ENCODE data around the gene SRSF9. TPM values are rescaled to one million over a fixed set of nuclear protein-coding genes. Genes with fewer than 3 reads are reported as not detected.
A peak's percentile ranks its signal among the peaks of the same experiment; 100 is the strongest.
"Not testable (repeated sequence)": the region's sequence is repeated elsewhere in the genome, so short reads cannot be mapped to it uniquely, and the experiment has no call there.

The SRSF9 gene
- total RNA-seq, 1 donor from 2014 or later, result 128 TPM

DNA sequence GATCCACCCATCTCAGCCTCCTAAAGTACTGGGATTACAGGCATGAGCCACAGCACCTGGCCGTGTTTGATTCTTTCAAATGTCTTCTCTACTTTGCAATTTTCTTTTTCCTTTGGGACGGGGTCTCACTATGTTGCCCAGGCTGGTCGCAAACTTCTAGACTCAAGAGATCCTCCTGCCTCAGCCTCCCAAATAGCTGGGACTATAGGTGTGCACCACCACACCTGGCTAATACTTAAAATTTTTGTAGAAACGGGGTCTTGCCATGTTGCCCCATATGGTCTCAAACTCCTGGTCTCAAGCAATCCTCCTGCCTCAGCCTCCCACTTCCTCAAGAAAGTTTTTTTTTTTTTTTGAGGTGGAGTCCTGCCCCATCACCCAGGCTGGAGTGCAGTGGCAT is 21.6 kb downstream of the SRSF9 start:
- H3K4me3 ChIP-seq (ENCODE audit: low read depth, low read length), result no peak overlapping the region
- no peak for DNase-seq (ENCODE audit: low read depth)
- TF ChIP-seq, protein P1, sequence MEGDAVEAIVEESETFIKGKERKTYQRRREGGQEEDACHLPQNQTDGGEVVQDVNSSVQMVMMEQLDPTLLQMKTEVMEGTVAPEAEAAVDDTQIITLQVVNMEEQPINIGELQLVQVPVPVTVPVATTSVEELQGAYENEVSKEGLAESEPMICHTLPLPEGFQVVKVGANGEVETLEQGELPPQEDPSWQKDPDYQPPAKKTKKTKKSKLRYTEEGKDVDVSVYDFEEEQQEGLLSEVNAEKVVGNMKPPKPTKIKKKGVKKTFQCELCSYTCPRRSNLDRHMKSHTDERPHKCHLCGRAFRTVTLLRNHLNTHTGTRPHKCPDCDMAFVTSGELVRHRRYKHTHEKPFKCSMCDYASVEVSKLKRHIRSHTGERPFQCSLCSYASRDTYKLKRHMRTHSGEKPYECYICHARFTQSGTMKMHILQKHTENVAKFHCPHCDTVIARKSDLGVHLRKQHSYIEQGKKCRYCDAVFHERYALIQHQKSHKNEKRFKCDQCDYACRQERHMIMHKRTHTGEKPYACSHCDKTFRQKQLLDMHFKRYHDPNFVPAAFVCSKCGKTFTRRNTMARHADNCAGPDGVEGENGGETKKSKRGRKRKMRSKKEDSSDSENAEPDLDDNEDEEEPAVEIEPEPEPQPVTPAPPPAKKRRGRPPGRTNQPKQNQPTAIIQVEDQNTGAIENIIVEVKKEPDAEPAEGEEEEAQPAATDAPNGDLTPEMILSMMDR (conservative IDR thresholded peaks at IDR 0.05; ENCODE audit: low read depth, low read length), result no peak

DNA sequence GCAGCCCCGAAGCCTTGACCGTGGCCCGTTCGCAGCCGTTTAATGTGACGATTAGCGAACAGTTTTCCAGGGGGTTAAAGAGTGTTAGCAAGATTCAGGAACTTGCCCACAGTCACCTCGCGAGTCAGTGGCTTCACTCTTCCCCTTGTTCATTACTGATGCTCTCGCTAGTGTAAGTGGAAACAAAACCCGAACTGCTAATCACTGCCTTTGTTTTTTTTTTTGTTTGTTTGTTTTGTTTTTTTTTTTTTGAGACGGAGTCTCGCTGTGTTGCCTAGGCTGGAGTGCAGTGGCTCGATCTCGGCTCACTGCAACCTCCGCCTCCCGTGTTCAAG is 22.7 kb downstream of the SRSF9 start:
- H3K4me3 ChIP-seq (ENCODE audit: low read depth, low read length), result peak overlapping the region; percentile 90
- DNase-seq (ENCODE audit: low read depth), result not testable (repeated sequence)

DNA sequence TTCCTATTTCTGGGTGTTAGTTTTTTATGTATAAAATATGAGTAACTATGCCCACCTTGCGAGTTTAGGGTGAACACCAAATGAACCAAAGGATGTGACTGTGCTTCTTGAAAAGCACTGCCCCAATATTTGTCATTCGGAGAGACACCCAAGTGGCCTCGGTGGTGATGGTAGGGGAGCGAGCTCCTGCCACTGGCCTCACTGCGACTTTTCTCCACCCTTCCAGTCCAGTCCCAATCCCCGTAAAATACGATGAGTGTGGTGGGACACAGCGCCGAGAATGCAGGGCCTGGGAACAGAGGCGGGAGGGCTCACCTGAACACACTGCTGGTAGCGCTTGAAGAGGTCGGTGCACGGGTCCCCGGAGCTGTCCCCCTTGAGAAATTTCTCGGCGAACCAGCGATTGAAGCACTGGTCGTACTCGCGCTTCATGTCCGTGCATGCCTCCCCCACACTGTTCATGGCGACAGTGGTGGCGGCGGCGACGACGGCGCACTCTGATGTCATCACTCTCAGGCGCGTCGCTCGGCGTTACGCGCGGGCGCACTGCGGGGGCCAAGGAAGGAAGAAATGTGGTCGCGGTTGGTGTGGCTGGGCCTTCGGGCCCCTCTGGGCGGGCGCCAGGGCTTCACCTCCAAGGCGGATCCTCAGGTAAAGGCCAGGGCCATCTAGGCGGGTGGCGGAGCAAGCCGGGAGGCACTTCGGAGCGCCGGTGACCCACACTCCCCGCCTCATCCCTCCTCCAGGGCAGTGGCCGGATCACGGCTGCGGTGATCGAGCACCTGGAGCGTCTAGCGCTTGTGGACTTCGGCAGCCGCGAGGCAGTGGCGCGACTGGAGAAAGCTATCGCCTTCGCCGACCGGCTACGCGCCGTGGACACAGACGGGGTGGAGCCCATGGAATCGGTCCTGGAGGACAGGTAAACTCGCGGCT is 23.4 kb downstream of the SRSF9 start, which contains the start of the genes GATC and TRIAP1:
Gene GATC (plus strand): TSS at position 534 of the 933 bp plus-strand sequence. CDS start 37 bp downstream, at position 571.
Gene TRIAP1 (minus strand): TSS at position 474 of the 933 bp plus-strand sequence. CDS start 12 bp downstream, at position 462.
- peak within 1 kb of the TSS; percentile 90 for H3K4me3 ChIP-seq (ENCODE audit: low read depth, low read length)
- TF ChIP-seq, protein P1 (conservative IDR thresholded peaks at IDR 0.05; ENCODE audit: low read depth, low read length), result no peak
- DNase-seq (ENCODE audit: low read depth), result no peak

DNA sequence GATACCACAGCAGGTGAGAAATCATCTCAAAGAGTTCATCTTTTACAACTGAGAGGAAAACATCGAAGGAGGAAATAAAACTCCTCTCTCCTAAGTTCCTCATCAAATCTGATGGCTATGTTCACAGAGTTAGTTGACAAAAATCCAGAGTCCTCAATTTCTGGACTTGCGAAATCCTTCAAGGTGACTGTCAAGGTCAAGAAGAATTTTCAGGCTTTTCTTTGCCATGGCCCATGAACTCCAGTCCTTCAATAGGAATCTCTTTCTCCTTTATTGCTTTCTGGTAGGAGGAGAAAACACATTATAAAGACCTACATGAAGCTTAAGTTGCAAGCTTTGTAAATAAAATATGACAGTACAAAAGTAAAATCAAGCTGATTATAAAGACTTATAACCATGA is 24.9 kb downstream of the SRSF9 start:
- TF ChIP-seq, protein P1 (conservative IDR thresholded peaks at IDR 0.05; ENCODE audit: low read depth, low read length), result no peak
- no peak for DNase-seq (ENCODE audit: low read depth)
- no peak overlapping the region for H3K4me3 ChIP-seq (ENCODE audit: low read depth, low read length)

DNA sequence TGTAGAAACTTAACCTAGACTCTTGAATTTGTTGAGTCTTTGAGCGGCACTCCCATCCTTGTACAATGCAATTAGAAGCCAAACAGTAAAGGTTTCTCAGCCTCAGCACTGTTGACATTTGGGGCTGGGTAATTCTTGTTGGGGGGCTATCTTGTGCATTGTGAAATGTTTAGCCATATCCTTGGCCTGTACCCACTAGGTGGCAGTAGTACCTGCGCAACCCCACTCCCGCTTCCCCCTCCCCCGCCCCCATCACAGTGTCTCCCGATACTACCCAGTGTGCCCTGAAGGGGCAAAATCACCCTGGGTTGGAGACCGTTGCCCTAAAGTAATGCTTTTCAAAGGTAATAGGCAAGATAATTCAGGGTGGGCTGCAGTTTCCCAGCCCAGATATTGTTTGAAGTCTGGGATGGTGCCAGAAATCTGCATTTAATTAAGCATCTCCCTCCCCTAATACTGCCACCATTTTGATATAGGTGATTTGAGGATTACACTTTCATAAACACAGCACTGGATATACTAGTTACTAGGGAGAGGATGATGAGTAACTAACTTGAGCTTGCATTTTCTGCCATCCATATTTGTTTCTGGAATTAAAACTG is 29.8 kb downstream of the SRSF9 start:
- no peak for DNase-seq (ENCODE audit: low read depth)
- TF ChIP-seq, protein P1 (conservative IDR thresholded peaks at IDR 0.05; ENCODE audit: low read depth, low read length), result peak; percentile 69
- H3K4me3 ChIP-seq (ENCODE audit: low read depth, low read length), result peak overlapping the region; percentile 92

DNA sequence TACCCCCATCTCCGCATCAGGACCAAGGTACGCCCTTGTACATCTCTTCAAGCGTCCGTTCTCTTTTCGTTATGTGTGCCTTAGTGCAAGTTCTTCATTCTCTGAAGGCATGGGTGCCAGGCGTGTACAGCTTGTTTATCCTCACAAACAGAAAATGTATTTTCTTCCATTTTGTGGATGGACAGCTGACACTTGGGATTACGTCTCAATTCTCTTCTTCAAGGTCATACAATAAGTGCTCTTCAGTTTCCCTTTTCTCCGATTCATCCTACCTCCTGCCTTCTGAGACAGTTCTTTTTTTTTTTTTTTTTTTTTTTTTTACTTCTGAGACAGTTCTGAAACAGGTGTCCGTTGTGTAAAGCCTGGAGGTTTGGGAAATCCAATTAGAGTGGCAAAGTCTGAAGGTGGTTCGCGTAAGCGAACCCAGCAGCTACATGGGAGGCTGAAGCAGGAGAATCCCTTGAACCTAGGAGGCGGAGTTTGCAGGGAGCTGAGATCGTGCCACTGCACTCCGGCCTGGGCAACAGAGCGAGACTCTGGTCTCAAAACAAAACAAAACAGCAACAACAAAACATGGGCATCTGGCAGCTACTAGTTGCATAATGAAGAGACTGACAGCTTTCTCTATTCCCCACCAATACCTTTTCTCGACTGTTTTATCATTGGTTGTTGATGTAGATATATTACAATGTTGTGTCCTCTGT is 30.9 kb downstream of the SRSF9 start:
- peak overlapping the region; percentile 92 for H3K4me3 ChIP-seq (ENCODE audit: low read depth, low read length)
- DNase-seq (ENCODE audit: low read depth), result no peak
- TF ChIP-seq, protein P1 (conservative IDR thresholded peaks at IDR 0.05; ENCODE audit: low read depth, low read length), result no peak
